GM19438 (cell line): ENCODE measurements around the gene GABRB2.
"Not testable (repeated sequence)": the region's sequence is repeated elsewhere in the genome, so short reads cannot be mapped to it uniquely, and the experiment has no call there.

Experiments
- ATAC-seq: cut with Tn5 transposase; IDR thresholded peaks from one replicate; pipeline ENCODE4 v1.9.1; 2021; ENCODE audit warnings: low read depth; ENCODE audit not compliant: unreplicated experiment

Gene GABRB2

GRCh38 chr5:161546470-161547301 is at the start of gene GABRB2:
Gene GABRB2 (minus strand): TSS chr5:161546725. CDS start chr5:161546643, 82 bp downstream.
- peak; percentile 68 for ATAC-seq

GRCh38 chr5:161585798-161586197 is 39.3 kb upstream of the GABRB2 start:
- ATAC-seq = no peak

GRCh38 chr5:161580621-161581020 is 34.1 kb upstream of the GABRB2 start:
- ATAC-seq = no peak

GRCh38 chr5:161572914-161573313 is 26.4 kb upstream of the GABRB2 start:
- ATAC-seq = no peak

GRCh38 chr5:161566081-161566480 is 19.6 kb upstream of the GABRB2 start:
- no peak for ATAC-seq

GRCh38 chr5:161562446-161562845 is 15.9 kb upstream of the GABRB2 start:
- no peak for ATAC-seq

- ATAC-seq = no peak
Measured at GRCh38 chr5:161549106-161549505, 2.6 kb upstream of the GABRB2 start.

- ATAC-seq = no peak
Measured at GRCh38 chr5:161548487-161549094, 2.1 kb upstream of the GABRB2 start.

GRCh38 chr5:161547738-161548486 is 1.4 kb upstream of the GABRB2 start:
- no peak for ATAC-seq

GRCh38 chr5:161547406-161547737 is 847 bp upstream of the GABRB2 start:
- no peak for ATAC-seq

- no peak for ATAC-seq
Measured at GRCh38 chr5:161546095-161546469, 443 bp downstream of the GABRB2 start.

GRCh38 chr5:161545344-161546094 is 1.0 kb downstream of the GABRB2 start:
- ATAC-seq = no peak

GRCh38 chr5:161544350-161544765 is 2.2 kb downstream of the GABRB2 start:
- no peak for ATAC-seq

- no peak for ATAC-seq
Measured at GRCh38 chr5:161539016-161539415, 7.5 kb downstream of the GABRB2 start.

- ATAC-seq = peak; percentile 76
Measured at GRCh38 chr5:161535762-161536161, 10.8 kb downstream of the GABRB2 start.

GRCh38 chr5:161530700-161531099 is 15.8 kb downstream of the GABRB2 start:
- ATAC-seq = no peak

- no peak for ATAC-seq
Measured at GRCh38 chr5:161513942-161514341, 32.6 kb downstream of the GABRB2 start.

- no peak for ATAC-seq
Measured at GRCh38 chr5:161507591-161507990, 38.9 kb downstream of the GABRB2 start.

- not testable (repeated sequence) for ATAC-seq
Measured at GRCh38 chr5:161505160-161505559, 41.4 kb downstream of the GABRB2 start.

- ATAC-seq = no peak
Measured at GRCh38 chr5:161498531-161498930, 48.0 kb downstream of the GABRB2 start.

GRCh38 chr5:161483721-161484120 is 62.8 kb downstream of the GABRB2 start:
- ATAC-seq = no peak
